ENCODE measurements around the gene ALDH2. TPM values are rescaled to one million over a fixed set of nuclear protein-coding genes. Genes with fewer than 3 reads are reported as not detected.

The ALDH2 gene
- total RNA-seq, 2 donors from 2014 or later = 107 to 164 TPM

DNA sequence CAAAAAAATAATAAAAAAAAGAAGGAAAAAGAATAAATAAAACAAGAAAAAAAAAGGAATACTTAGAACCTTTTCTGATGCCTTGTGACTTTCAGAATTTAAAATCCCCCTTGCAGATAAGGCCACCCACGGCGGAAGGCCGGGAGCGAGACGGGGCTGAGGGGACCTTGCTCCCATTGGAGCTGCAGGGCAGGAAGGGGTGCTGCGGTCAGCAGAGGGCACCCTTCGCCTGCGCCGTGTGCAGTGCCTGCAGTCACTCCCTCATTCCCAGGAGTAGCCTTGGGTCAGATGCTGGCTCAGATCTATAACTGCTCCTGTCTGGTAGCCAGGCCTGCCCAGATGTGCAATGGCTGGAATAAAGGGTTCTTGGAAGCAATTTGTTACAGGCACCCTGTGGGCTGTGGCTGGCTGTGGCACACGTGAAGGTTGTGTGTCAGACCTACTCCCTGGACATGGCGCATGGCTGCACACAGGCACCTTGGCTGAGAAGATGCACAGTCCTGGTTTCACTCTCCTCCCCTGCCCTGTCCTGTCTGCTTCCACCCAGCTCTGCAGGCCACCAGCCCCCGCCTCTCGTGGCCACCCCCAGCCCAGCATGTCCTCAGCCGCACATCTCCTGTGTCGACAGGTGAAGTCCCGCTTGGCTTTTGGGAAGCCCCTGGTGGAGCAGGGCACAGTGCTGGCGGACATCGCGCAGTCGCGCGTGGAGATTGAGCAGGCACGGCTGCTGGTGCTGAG, 13.4 kb upstream of the ALDH2 start:
- H3K27me3 ChIP-seq (replicated peaks; ENCODE audit: insufficient read depth) = no peaks in the 10 kb centered on the region
- H3K4me1 ChIP-seq (replicated peaks) = peaks cover 19% of the 10 kb centered on the region
- no peak overlapping the region for H3K4me3 ChIP-seq
- intact Hi-C loops (cut with DNase I) = loop anchor here (1.0 kb wide), 1 partner anchor 60 kb away; no protein-coding TSS in a partner anchor
- no peak overlapping the region for H3K27ac ChIP-seq
- WGBS = 58% methylated on average over 23 of the region's 23 CpGs
- H3K9me3 ChIP-seq = no peaks in the 10 kb centered on the region
- TF ChIP-seq CTCF (IDR thresholded peaks at IDR 0.05) = peak; percentile 58 to 89 (median 84)
- peak; percentile 48 for TF ChIP-seq POLR2AphosphoS5 (IDR thresholded peaks at IDR 0.05)
- TF ChIP-seq POLR2A (IDR thresholded peaks at IDR 0.05) = no peak
- no peaks in the 10 kb centered on the region for H3K36me3 ChIP-seq
- peak; percentile 54 for DNase-seq (ENCODE audit: low spot score)

GRCh38 chr12:111754671-111755070, 12.1 kb upstream of the ALDH2 start:
- H3K27ac ChIP-seq = no peak overlapping the region
- intact Hi-C loops (cut with DNase I) = no loop called here
- peaks cover 19% of the 10 kb centered on the region for H3K4me1 ChIP-seq (replicated peaks)
- WGBS = 60% methylated on average over 8 of the region's 8 CpGs
- no peak for DNase-seq (ENCODE audit: low spot score)
- TF ChIP-seq CTCF (IDR thresholded peaks at IDR 0.05) = no peak
- no peak for TF ChIP-seq POLR2A (IDR thresholded peaks at IDR 0.05)
- no peak for TF ChIP-seq POLR2AphosphoS5 (IDR thresholded peaks at IDR 0.05)
- no peak overlapping the region for H3K4me3 ChIP-seq
- H3K9me3 ChIP-seq = no peaks in the 10 kb centered on the region
- no peaks in the 10 kb centered on the region for H3K36me3 ChIP-seq
- no peaks in the 10 kb centered on the region for H3K27me3 ChIP-seq (replicated peaks; ENCODE audit: insufficient read depth)

- DNase-seq (ENCODE audit: low spot score) = no peak
- no peaks in the 10 kb centered on the region for H3K36me3 ChIP-seq
- whole genome bisulfite sequencing = 85% methylated on average over 8 of the region's 15 CpGs
- no peaks in the 10 kb centered on the region for H3K27me3 ChIP-seq (replicated peaks; ENCODE audit: insufficient read depth)
- no peak overlapping the region for H3K4me3 ChIP-seq
- H3K27ac ChIP-seq = peak overlapping the region; percentile 85 to 87
- no peaks in the 10 kb centered on the region for H3K9me3 ChIP-seq
- intact Hi-C loops (cut with DNase I) = no loop called here
- TF ChIP-seq CTCF (IDR thresholded peaks at IDR 0.05) = no peak
- no peak for TF ChIP-seq POLR2AphosphoS5 (IDR thresholded peaks at IDR 0.05)
- no peak for TF ChIP-seq POLR2A (IDR thresholded peaks at IDR 0.05)
- H3K4me1 ChIP-seq (replicated peaks) = peaks cover 19% of the 10 kb centered on the region
Observed at GRCh38 chr12:111756196-111756595, 10.5 kb upstream of the ALDH2 start.

DNA sequence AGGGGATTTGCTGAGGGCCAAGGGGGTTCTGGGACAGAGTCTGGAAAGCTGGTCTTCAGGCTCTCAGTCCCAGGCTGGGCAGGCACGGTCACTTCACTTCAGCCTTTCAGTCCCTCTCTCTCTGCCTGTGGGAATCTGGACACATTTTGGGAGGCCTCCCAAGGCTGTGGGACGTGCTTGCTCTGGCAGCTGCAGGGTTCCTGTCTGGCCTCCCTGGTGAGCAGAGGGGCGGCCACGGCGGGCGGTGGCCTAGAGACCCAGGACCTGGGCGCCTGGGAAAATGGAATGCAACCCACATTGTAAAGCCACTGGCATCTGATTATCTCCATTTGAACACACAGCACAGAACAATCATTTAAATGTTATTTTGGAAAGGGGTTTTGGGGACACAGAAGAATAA, 10.1 kb upstream of the ALDH2 start:
- no peak overlapping the region for H3K4me3 ChIP-seq
- intact Hi-C loops (cut with DNase I) = no loop called here
- H3K36me3 ChIP-seq = no peaks in the 10 kb centered on the region
- TF ChIP-seq POLR2AphosphoS5 (IDR thresholded peaks at IDR 0.05) (no peak), POLR2A (IDR thresholded peaks at IDR 0.05) (no peak), CTCF (IDR thresholded peaks at IDR 0.05) (no peak)
- no peaks in the 10 kb centered on the region for H3K27me3 ChIP-seq (replicated peaks; ENCODE audit: insufficient read depth)
- H3K27ac ChIP-seq = peak overlapping the region; percentile 85 to 87
- H3K9me3 ChIP-seq = no peaks in the 10 kb centered on the region
- DNase-seq (ENCODE audit: low spot score) = no peak
- 47% methylated on average over 7 of the region's 7 CpGs for WGBS
- peaks cover 19% of the 10 kb centered on the region for H3K4me1 ChIP-seq (replicated peaks)
